GM19438 (cell line): ENCODE data around the gene PPAN.

Source experiments
- ATAC-seq: cut with Tn5 transposase; IDR thresholded peaks from one replicate; pipeline ENCODE4 v1.9.1; 2021; ENCODE audit warnings: low read depth; ENCODE audit not compliant: unreplicated experiment

Gene PPAN

GRCh38 chr19:10092648-10093294 lies 13.4 kb upstream of the PPAN start:
- no peak for ATAC-seq

GRCh38 chr19:10093295-10094186 lies 12.6 kb upstream of the PPAN start:
- no peak for ATAC-seq

GRCh38 chr19:10095622-10095947 lies 10.6 kb upstream of the PPAN start:
- no peak for ATAC-seq

GRCh38 chr19:10095948-10096614 lies 10.1 kb upstream of the PPAN start:
- peak; percentile 57 for ATAC-seq

GRCh38 chr19:10096615-10096963 lies 9.6 kb upstream of the PPAN start:
- ATAC-seq = no peak

GRCh38 chr19:10100163-10100785 lies 5.9 kb upstream of the PPAN start:
- no peak for ATAC-seq

- no peak for ATAC-seq
Measured at GRCh38 chr19:10102787-10103236, 3.4 kb upstream of the PPAN start.

GRCh38 chr19:10104130-10104513 lies 2.0 kb upstream of the PPAN start:
- no peak for ATAC-seq

- peak; percentile 42 for ATAC-seq
Measured at GRCh38 chr19:10104665-10105508, 1.3 kb upstream of the PPAN start.

- peak; percentile 23 for ATAC-seq
Measured at GRCh38 chr19:10105509-10106099, 558 bp upstream of the PPAN start.

GRCh38 chr19:10107254-10107653 lies 1.1 kb downstream of the PPAN start:
- no peak for ATAC-seq

GRCh38 chr19:10107817-10108367 lies 1.7 kb downstream of the PPAN start:
- ATAC-seq = no peak

- no peak for ATAC-seq
Measured at GRCh38 chr19:10109528-10109927, 3.4 kb downstream of the PPAN start.

- ATAC-seq = no peak
Measured at GRCh38 chr19:10110076-10110971, 4.2 kb downstream of the PPAN start.

GRCh38 chr19:10110972-10111317 lies 4.8 kb downstream of the PPAN start:
- ATAC-seq = no peak

- no peak for ATAC-seq
Measured at GRCh38 chr19:10111405-10111811, 5.2 kb downstream of the PPAN start, which contains the start of gene P2RY11. Gene P2RY11, plus strand, starts transcription at chr19:10111693. Its CDS starts 29 bp downstream, at chr19:10111722.

- ATAC-seq = no peak
Measured at GRCh38 chr19:10112037-10112761, 6.0 kb downstream of the PPAN start.
